ENCODE measurements around the gene NAV1. TPM values are rescaled to one million over a fixed set of nuclear protein-coding genes. Genes with fewer than 3 reads are reported as not detected.
"Not testable (repeated sequence)": the region's sequence is repeated elsewhere in the genome, so short reads cannot be mapped to it uniquely, and the experiment has no call there.

The NAV1 gene
- total RNA-seq, 2 donors from 2014 or later: 17.9 to 24.1 TPM

DNA sequence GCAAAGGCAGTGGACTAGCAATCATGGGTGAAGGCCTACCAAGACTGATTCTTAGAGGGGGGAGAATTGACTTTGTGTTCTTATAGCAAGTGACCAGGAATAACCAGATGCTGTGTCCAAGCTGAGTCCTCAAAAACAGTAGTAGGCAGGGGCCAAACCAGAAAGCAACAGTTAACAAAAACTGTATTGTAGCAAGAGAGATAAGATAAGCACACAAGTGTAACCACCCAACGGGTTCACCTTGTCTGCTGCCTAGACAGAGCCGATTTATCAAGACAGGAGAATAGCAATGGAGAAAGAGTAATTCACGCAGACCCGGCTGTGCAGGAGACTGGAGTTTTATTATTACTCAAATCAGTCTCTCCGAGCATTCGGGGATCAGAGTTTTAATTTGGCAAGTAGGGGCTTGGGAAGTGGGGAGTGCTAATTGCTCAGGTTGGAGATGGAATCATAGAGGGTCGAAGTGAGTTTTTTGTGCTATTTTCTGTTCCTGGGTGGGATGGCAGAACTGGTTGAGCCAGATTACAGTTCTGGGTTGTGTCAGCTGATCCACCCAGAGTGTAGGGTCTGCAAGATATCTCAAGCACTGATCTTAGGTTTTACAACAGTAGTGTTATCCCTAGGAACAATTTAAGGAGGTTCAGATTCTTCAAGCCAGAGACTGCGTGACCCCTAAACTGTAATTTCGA lies 23.7 kb upstream of the NAV1 start:
- H3K9ac ChIP-seq (ENCODE audit: low read depth in 2 of 2, low read length in 2 of 2): no peak overlapping the region
- intact Hi-C loops (cut with DNase I): no loop called here
- H3K9me3 ChIP-seq: no peaks in the 10 kb centered on the region
- no peaks in the 10 kb centered on the region for H3K27me3 ChIP-seq
- no peak overlapping the region for H3K4me3 ChIP-seq
- H3K36me3 ChIP-seq: no peaks in the 10 kb centered on the region
- no peak for DNase-seq
- TF ChIP-seq, protein P1, sequence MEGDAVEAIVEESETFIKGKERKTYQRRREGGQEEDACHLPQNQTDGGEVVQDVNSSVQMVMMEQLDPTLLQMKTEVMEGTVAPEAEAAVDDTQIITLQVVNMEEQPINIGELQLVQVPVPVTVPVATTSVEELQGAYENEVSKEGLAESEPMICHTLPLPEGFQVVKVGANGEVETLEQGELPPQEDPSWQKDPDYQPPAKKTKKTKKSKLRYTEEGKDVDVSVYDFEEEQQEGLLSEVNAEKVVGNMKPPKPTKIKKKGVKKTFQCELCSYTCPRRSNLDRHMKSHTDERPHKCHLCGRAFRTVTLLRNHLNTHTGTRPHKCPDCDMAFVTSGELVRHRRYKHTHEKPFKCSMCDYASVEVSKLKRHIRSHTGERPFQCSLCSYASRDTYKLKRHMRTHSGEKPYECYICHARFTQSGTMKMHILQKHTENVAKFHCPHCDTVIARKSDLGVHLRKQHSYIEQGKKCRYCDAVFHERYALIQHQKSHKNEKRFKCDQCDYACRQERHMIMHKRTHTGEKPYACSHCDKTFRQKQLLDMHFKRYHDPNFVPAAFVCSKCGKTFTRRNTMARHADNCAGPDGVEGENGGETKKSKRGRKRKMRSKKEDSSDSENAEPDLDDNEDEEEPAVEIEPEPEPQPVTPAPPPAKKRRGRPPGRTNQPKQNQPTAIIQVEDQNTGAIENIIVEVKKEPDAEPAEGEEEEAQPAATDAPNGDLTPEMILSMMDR (IDR thresholded peaks at IDR 0.05): no peak
- no peak overlapping the region for H3K27ac ChIP-seq
- H3K4me1 ChIP-seq: no peaks in the 10 kb centered on the region

DNA sequence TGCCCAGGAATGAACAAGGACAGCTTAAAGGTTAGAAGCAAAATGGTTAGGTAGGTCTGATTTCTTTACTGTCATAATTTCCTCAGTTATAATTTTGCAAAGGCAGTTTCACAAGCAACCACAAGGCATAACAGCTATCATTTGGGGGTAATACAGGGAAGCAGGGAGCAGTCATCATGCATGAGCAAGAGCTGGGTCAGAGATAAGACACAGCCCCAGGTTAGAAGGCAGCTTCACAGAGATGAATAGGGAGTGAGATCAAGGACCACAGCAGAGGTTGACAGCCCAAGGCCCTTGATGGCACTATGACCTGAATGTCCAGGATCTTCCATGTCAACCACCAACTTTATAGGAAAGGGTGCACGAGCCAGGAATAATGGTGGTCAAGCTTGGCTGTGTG lies 23.0 kb upstream of the NAV1 start:
- TF ChIP-seq, protein P1 (IDR thresholded peaks at IDR 0.05): no peak
- no peak for DNase-seq
- Histone ChIP-seq H3K4me3 (no peak overlapping the region), H3K4me1 (no peaks in the 10 kb centered on the region), H3K36me3 (no peaks in the 10 kb centered on the region), H3K9me3 (no peaks in the 10 kb centered on the region), H3K27ac (no peak overlapping the region), H3K27me3 (no peaks in the 10 kb centered on the region), H3K9ac (ENCODE audit: low read depth in 2 of 2, low read length in 2 of 2) (no peak overlapping the region)
- intact Hi-C loops (cut with DNase I): no loop called here

DNA sequence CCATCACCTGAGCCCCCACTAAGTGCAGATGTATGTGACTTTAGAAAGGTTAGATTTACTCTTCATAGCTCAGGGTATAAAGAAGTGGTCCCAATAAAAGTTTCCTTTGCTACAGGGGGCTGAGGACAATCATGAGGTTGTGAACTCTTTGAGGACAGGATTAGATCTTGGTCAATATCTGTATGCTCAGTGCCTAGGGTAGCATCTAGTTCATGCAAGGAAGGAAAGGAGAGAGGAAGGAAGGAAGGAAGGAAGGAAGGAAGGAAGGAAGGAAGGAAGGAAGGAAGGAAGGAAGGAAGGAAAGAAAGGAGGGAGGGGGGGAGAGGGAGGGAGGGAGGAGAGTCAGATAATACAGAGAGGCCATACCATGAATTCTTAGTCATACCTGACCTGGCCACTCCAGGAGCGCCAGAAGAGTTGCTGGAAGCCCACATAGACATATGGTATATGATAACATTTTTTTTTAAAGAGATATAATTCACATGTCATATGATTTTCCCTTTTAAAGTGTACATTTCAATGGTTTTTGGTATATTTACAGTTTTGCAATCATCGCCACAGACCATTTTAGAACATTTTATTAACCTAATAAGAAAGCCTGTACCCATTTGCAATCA lies 22.3 kb upstream of the NAV1 start:
- Histone ChIP-seq H3K36me3 (no peaks in the 10 kb centered on the region), H3K4me3 (no peak overlapping the region), H3K4me1 (no peaks in the 10 kb centered on the region), H3K27me3 (no peaks in the 10 kb centered on the region), H3K9me3 (no peaks in the 10 kb centered on the region), H3K9ac (ENCODE audit: low read depth in 2 of 2, low read length in 2 of 2) (no peak overlapping the region), H3K27ac (no peak overlapping the region)
- TF ChIP-seq, protein P1 (IDR thresholded peaks at IDR 0.05): no peak
- DNase-seq: no peak
- intact Hi-C loops (cut with DNase I): no loop called here

DNA sequence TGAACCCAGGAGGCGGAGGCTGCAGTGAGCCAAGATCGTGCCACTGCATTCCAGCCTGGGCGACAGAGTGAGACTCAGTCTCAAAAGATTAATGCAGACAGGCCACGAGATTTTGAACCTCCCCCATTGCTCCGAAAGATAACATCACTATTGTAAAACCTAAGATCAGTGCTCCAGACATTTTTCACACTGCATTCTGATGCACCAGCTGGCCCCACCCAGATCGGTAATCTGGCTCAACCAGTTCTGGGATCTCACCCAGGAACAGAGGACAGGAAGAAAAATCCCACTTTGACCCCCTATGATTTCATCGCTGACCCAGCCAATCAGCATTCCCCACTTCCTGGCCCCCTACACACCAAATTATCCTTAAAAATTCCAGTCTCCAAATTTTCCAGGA lies 21.3 kb upstream of the NAV1 start:
- H3K27me3 ChIP-seq: no peaks in the 10 kb centered on the region
- H3K9me3 ChIP-seq: no peaks in the 10 kb centered on the region
- no peaks in the 10 kb centered on the region for H3K36me3 ChIP-seq
- no peak overlapping the region for H3K4me3 ChIP-seq
- intact Hi-C loops (cut with DNase I): no loop called here
- no peak overlapping the region for H3K27ac ChIP-seq
- H3K4me1 ChIP-seq: no peaks in the 10 kb centered on the region
- peak; percentile 65 for DNase-seq
- H3K9ac ChIP-seq (ENCODE audit: low read depth in 2 of 2, low read length in 2 of 2): no peak overlapping the region
- TF ChIP-seq, protein P1 (IDR thresholded peaks at IDR 0.05): no peak

DNA sequence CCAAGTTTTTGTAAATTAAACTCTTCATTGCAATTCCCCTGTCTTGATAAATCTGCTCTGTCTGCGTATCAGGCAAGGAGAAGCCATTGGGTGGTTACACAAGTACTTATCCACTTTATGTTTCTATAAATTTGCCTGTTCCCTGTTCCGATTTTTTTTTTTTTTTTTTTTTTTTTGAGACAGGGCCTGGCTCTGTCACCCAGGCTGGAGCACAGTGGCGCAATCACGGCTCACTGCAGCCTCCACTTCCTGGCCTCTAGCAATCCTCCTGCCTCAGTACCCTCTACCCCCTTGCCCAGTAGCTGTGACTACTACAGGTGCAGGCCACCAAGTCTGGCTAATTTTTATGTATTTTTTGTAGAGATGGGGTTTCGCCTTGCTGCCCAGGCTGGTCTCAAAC lies 20.9 kb upstream of the NAV1 start:
- Histone ChIP-seq H3K27ac (no peak overlapping the region), H3K36me3 (no peaks in the 10 kb centered on the region), H3K4me1 (no peaks in the 10 kb centered on the region), H3K9me3 (no peaks in the 10 kb centered on the region), H3K9ac (ENCODE audit: low read depth in 2 of 2, low read length in 2 of 2) (no peak overlapping the region), H3K4me3 (no peak overlapping the region), H3K27me3 (no peaks in the 10 kb centered on the region)
- no peak for DNase-seq
- intact Hi-C loops (cut with DNase I): no loop called here
- TF ChIP-seq, protein P1 (IDR thresholded peaks at IDR 0.05): no peak

DNA sequence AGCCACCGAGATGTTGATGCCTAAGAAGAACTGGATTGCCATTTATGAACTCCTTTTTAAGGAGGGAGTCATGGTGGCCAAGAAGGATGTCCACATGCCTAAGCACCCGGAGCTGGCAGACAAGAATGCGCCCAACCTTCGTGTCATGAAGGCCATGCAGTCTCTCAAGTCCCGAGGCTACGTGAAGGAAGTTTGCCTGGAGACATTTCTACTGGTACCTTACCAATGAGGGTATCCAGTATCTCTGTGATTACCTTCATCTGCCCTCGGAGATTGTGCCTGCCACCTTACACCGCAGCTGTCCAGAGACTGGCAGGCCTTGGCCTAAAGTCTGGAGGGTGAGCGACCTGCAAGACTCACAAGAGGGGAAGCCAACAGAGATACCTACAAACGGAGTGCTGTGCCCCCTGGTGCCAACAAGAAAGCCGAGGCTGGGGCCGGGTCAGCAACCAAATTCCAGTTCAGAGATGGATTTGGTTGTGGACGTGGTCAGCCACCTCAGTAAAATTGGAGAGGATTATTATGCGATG lies 18.8 kb upstream of the NAV1 start:
- H3K27me3 ChIP-seq; H3K4me3 ChIP-seq; intact Hi-C loops (cut with DNase I); H3K9me3 ChIP-seq; H3K9ac ChIP-seq (ENCODE audit: low read depth in 2 of 2, low read length in 2 of 2); H3K27ac ChIP-seq; H3K36me3 ChIP-seq; DNase-seq; H3K4me1 ChIP-seq: not testable (repeated sequence)

Measured in colonic mucosa (tissue), 4 donors.